NB4 (cell line): ENCODE measurements around the gene SETSIP.

Source experiments
- POLR2A ChIP-seq: IDR thresholded peaks from 2 replicates; pipeline ENCODE4 v1.6.1; 2011; ENCODE audit warnings: mild to moderate bottlenecking; ENCODE audit not compliant: insufficient read length; ENCODE audit errors: extremely low read depth
- TF ChIP-seq, protein P1 (sequence below): IDR thresholded peaks from one replicate; pipeline ENCODE4 v1.5.1; 2012; ENCODE audit warnings: low read depth, low read length

- TF ChIP-seq, protein P1, sequence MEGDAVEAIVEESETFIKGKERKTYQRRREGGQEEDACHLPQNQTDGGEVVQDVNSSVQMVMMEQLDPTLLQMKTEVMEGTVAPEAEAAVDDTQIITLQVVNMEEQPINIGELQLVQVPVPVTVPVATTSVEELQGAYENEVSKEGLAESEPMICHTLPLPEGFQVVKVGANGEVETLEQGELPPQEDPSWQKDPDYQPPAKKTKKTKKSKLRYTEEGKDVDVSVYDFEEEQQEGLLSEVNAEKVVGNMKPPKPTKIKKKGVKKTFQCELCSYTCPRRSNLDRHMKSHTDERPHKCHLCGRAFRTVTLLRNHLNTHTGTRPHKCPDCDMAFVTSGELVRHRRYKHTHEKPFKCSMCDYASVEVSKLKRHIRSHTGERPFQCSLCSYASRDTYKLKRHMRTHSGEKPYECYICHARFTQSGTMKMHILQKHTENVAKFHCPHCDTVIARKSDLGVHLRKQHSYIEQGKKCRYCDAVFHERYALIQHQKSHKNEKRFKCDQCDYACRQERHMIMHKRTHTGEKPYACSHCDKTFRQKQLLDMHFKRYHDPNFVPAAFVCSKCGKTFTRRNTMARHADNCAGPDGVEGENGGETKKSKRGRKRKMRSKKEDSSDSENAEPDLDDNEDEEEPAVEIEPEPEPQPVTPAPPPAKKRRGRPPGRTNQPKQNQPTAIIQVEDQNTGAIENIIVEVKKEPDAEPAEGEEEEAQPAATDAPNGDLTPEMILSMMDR: no peak
- no peak for TF ChIP-seq POLR2A
These were observed 19.4 kb upstream of the SETSIP start for GRCh38 chr1:92094595-92094994.
